ENCODE results near the gene EXOC4. TPM values are rescaled to one million over a fixed set of nuclear protein-coding genes. Genes with fewer than 3 reads are reported as not detected.

EXOC4 gene
- total and polyA plus RNA-seq, 2 of the 8 experiments (the other 6 are each of a cell fraction or from before 2014, with no cell fraction given), result 27.0 to 67.3 TPM

- TF ChIP-seq CHD7 (IDR thresholded peaks at IDR 0.05; ENCODE audit: insufficient replicate concordance, low read length), result no peak
- TF ChIP-seq CHD2 (IDR thresholded peaks at IDR 0.05; ENCODE audit: low read length), result no peak
- TF ChIP-seq RBBP5 (IDR thresholded peaks at IDR 0.05; ENCODE audit: borderline replicate concordance, low read depth, low read length), result no peak
- no peak for TF ChIP-seq YY1 (IDR thresholded peaks at IDR 0.05; ENCODE audit: low read depth, low read length)
- TF ChIP-seq CBX5 (IDR thresholded peaks at IDR 0.05; ENCODE audit: low read depth, low read length), result no peak
- no peak for TF ChIP-seq BACH1 (IDR thresholded peaks at IDR 0.05; ENCODE audit: low read length)
- TF ChIP-seq ASH2L (IDR thresholded peaks at IDR 0.05; ENCODE audit: low read length), result no peak
- no peak for TF ChIP-seq EZH2 (IDR thresholded peaks at IDR 0.05; ENCODE audit: low read depth, low read length, severe bottlenecking)
- no peak for TF ChIP-seq POU5F1 (IDR thresholded peaks at IDR 0.05; ENCODE audit: low read depth, low read length)
- no peak for TF ChIP-seq EP300 (IDR thresholded peaks at IDR 0.05; ENCODE audit: borderline replicate concordance in 1 of 2, low read depth in 2 of 2, low read length in 2 of 2)
- no peak for TF ChIP-seq TAF7 (optimal IDR thresholded peaks at IDR 0.05; ENCODE audit: borderline replicate concordance, low read depth, low read length)
- no peak for TF ChIP-seq BCL11A (IDR thresholded peaks at IDR 0.05; ENCODE audit: low read depth in 2 of 2, low read length in 2 of 2)
- no peak for TF ChIP-seq CHD1 (IDR thresholded peaks at IDR 0.05; ENCODE audit: low read depth, low read length)
These were observed 36.1 kb downstream of the EXOC4 start (continued) for GRCh38 chr7:133288970-133289369.
